Hair follicle dermal papilla cell (primary cell): Measurements from ENCODE around the gene BCAR1. TPM values are rescaled to one million over a fixed set of nuclear protein-coding genes. Genes with fewer than 3 reads are reported as not detected.

Experiments
- small RNA-seq: library from RNA; depleted of rRNA; stranded (forward); fragments of <200 nt; gene quantifications from one replicate; pipeline ENCODE3, GENCODE V24; 2012
- total RNA-seq: library from RNA; depleted of rRNA; stranded (reverse); fragments of >200 nt; gene quantifications from 2 replicates; pipeline ENCODE4 v1.2.3, GENCODE V29; 2012

Gene BCAR1, protein sequence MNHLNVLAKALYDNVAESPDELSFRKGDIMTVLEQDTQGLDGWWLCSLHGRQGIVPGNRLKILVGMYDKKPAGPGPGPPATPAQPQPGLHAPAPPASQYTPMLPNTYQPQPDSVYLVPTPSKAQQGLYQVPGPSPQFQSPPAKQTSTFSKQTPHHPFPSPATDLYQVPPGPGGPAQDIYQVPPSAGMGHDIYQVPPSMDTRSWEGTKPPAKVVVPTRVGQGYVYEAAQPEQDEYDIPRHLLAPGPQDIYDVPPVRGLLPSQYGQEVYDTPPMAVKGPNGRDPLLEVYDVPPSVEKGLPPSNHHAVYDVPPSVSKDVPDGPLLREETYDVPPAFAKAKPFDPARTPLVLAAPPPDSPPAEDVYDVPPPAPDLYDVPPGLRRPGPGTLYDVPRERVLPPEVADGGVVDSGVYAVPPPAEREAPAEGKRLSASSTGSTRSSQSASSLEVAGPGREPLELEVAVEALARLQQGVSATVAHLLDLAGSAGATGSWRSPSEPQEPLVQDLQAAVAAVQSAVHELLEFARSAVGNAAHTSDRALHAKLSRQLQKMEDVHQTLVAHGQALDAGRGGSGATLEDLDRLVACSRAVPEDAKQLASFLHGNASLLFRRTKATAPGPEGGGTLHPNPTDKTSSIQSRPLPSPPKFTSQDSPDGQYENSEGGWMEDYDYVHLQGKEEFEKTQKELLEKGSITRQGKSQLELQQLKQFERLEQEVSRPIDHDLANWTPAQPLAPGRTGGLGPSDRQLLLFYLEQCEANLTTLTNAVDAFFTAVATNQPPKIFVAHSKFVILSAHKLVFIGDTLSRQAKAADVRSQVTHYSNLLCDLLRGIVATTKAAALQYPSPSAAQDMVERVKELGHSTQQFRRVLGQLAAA
- total RNA-seq, result 117 and 128 TPM in 2 replicates

DNA sequence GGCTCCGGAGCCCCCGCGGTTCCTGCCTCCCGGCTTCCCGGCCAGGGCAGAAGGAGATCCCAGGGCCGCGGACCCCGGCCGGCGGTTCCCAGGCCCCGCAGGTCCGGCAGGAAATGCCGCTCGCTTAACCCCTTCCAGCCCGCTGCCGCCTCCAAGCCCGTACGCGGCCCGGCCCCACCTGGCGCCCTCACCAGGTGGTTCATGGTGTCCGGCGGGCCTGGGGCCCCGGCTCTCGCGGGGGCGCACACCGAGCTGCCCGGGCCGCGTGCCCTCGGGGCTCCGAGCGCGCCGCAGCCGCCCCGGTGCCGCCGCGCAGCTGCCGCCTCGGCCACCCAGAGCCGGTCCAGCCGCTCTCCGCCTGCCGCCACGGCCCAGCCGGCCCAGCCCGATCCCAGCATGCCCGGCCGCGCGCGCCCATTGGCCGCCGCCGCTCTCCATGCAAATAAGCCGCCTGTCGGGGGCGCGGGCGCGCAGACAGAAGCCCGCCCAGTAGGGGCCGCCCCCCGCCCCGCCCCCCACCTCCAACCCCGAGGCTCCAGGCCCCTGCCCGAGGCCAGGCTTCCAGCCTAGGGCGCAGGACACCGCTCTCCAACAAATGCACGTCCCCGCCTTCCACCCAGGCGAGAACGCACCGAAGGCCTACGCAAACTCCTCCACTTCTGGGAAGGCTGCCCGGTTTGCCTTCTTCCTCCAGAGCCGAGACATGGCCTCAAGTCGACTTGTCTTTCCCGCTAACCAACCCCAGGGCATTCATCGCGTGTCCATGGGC, at the start of gene BCAR1:
TSS of gene BCAR1 (minus strand) at position 345 of the 769 bp plus-strand sequence. CDS start at position 203, 142 bp downstream.

DNA sequence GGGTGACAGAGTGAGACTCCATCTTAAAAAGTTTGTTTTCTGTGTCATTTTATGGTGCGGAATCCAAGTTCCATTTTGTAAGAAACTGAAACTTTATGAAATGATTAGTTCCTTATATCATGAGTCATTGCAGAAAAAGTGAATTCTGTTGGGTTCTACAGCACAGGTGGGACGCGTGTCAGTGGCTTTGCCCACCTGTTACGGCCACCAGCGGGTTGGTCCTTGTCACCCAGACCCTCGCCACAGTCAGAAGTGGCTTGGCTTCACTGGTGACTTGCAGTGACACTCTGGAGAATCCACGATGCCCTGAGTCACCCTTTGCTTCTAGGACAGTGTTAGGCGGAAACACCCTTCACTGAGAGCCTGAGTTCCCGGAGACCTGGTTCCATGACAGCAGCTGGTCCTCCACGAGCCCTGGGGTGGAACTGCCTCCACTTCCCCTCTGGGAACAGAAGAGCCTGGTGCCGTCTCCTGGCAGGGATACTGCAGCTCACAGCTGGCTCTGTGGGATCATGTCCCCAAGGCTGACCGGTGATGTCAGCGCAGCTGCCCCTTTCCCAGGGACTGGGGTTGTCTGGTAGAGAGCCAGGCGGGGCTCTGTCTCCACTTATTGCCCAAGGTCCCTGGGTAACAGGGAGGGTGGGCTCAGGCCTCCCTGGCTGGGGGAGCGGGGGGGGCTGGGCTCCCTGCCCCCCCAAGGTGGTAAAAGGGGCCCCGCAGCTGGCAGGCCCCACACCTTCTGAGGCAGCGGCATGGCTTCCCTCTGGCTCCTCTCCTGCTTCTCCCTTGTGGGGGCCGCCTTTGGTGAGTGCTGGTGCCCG, 33.0 kb downstream of the BCAR1 start, which contains the start of gene CTRB1:
TSS of gene CTRB1 (plus strand) at position 733 of the 821 bp plus-strand sequence. CDS start at position 753, 20 bp downstream.

DNA sequence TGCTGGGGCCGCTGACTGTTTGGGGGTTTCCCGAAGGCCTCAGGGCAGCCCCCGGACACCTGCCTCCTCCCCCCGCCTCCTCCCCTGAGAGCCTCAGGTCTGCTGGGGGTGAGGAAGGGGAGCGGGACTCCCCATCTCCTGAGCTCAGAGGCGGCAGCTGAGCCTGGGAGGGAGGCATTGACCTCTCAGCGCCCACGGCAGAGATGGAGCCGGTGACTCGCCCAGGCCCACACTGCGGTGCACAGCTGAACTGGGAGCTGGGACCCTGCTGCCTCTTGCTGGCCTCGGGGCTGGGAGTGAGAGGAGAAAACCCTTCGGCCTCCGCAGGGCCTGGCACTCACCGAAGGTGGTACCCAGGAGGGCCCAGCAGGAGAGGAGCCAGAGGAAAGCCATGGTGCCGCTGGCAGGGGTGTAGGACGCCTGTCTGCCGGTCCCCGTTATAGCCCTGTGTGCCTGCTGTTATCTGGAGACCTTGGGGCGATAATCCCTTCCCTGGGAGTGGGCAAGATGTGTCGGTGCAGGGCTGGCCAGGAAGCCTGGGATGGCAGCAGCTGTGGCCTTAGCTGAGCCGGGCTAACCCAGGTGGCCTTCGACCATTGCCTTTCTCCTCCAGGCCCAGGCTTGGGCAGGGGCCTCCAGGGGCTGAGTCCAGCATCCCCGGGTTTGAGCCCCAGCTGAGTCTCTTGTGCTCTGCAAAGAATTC, 44.5 kb downstream of the BCAR1 start, which contains the start of gene CTRB2:
TSS of gene CTRB2 (minus strand) at position 413 of the 703 bp plus-strand sequence. CDS start at position 393, 20 bp downstream.

Small RNAs within 50 kb of the gene (small RNA-seq; reads per million reads assigned to genes)
- not detected for gene RNU6-758P

Other genes with a start within 250 kb of the BCAR1 start
- 4.5 and 6.4 TPM in 2 replicates for gene LDHD, start 134.8 kb downstream of the BCAR1 start, total RNA-seq
- 14.9 and 16.5 TPM in 2 replicates for gene ZFP1, start 103.1 kb downstream of the BCAR1 start, total RNA-seq
- gene CTRB2, start 44.5 kb downstream of the BCAR1 start, total RNA-seq, result not detected in 2 replicates
- gene CTRB1, start 32.6 kb downstream of the BCAR1 start, total RNA-seq, result not detected in 2 replicates
- gene CFDP1, start 181.9 kb upstream of the BCAR1 start, total RNA-seq, result 29.1 and 32.0 TPM in 2 replicates
- gene TMEM170A, start 213.1 kb upstream of the BCAR1 start, total RNA-seq, result 12.6 and 14.1 TPM in 2 replicates
- gene CHST6, start 243.8 kb upstream of the BCAR1 start, total RNA-seq, result 0.73 and 1.3 TPM in 2 replicates